Endothelial cell of umbilical vein (primary cell): ENCODE measurements around the gene SULT1E1. TPM values are rescaled to one million over a fixed set of nuclear protein-coding genes. Genes with fewer than 3 reads are reported as not detected.

Source experiments
- BruUV-seq: library from RNA; stranded (reverse); fragments of 400-500 nt; replicated peaks from 2 replicates; lab custom pipeline; 2021; lab: Mats Ljungman, UMichigan
- CTCF ChIA-PET: fragments of 300-600, 350-600 bp; sonication (Branson Sonifier 250); formaldehyde crosslinking; loops from one replicate; lab custom pipeline; 2021; ENCODE audit warnings: antibody characterized with exemption, inconsistent platforms; lab: Charles Lee
- POLR2A ChIA-PET: fragments of 300-600, 350-600 bp; sonication (Branson Sonifier 250); formaldehyde crosslinking; loops from one replicate; lab custom pipeline; 2021; ENCODE audit warnings: antibody characterized with exemption, inconsistent platforms; lab: Charles Lee
- DNase-seq: peaks from one replicate; pipeline ENCODE4 v3.0.0-alpha.2; 2011; ENCODE audit warnings: low read depth, low spot score
- FAIRE-seq: peaks from 2 replicates; lab custom pipeline; 2011; peaks lifted over from hg19 to GRCh38; lab: Jason Lieb, UNC
- H2AFZ ChIP-seq: 2 replicates; pipeline ENCODE4 v1.6.0; 2012; ENCODE audit warnings: low read depth, low read length, control low read depth, inconsistent platforms
- H3K27ac ChIP-seq: 2 replicates; pipeline ENCODE4 v1.5.1; 2011; ENCODE audit warnings: low read depth, mild to moderate bottlenecking, control low read depth, low read length, moderate library complexity; ENCODE audit not compliant: insufficient read depth
- H3K27me3 ChIP-seq, 2 experiments: 2 replicates each; pipeline versions ENCODE4 v1.6.0 to v1.6.1; 2011; ENCODE audit warnings: low read length in 2 of 2, mixed read lengths in 1 of 2; ENCODE audit not compliant: control insufficient read depth in 2 of 2, insufficient read depth in 2 of 2
- H3K36me3 ChIP-seq, 2 experiments: 2 replicates in 1 of 2; 3 replicates in 1 of 2; pipeline ENCODE4 v1.5.1; 2011; ENCODE audit warnings: low read length in 2 of 2, mild to moderate bottlenecking in 1 of 2, moderate library complexity in 1 of 2; ENCODE audit not compliant: control insufficient read depth in 2 of 2, insufficient read depth in 2 of 2; ENCODE audit errors: extremely low read depth in 1 of 2
- H3K4me1 ChIP-seq: 3 replicates; pipeline ENCODE4 v1.5.1; 2011; ENCODE audit warnings: mild to moderate bottlenecking, low read length; ENCODE audit not compliant: control insufficient read depth, insufficient read depth; ENCODE audit errors: extremely low read depth
- H3K4me2 ChIP-seq: 2 replicates; pipeline ENCODE4 v1.6.1; 2011; ENCODE audit warnings: low read length, control low read depth, mixed read lengths; ENCODE audit not compliant: insufficient read depth
- H3K4me3 ChIP-seq, 3 experiments: fragments of 200-600 bp in 1 of 3; sonication (generic), shearing (Covaris generic) in 1 of 3; replicated peaks in 1 of 3; 2 replicates each; pipeline ENCODE4 v1.5.1; 2011 to 2016; ENCODE audit warnings: control low read depth in 3 of 3, low read length in 3 of 3, mild to moderate bottlenecking in 2 of 3, inconsistent platforms in 1 of 3, low read depth in 1 of 3, moderate library complexity in 1 of 3; ENCODE audit not compliant: insufficient read depth in 1 of 3
- H3K79me2 ChIP-seq: 2 replicates; pipeline ENCODE4 v1.6.0; 2012; ENCODE audit warnings: low read length, inconsistent platforms; ENCODE audit not compliant: control insufficient read depth, insufficient read depth
- H3K9ac ChIP-seq: replicated peaks from 2 replicates; pipeline ENCODE3; 2011; ENCODE audit warnings: low read length, control low read depth; ENCODE audit not compliant: insufficient read depth; ENCODE audit errors: extremely low read depth
- H3K9me1 ChIP-seq: replicated peaks from 3 replicates; pipeline ENCODE4 v1.6.0; 2011; ENCODE audit warnings: mild to moderate bottlenecking, low read length; ENCODE audit not compliant: control insufficient read depth, insufficient read depth; ENCODE audit errors: extremely low read depth
- H3K9me3 ChIP-seq: replicated peaks from 2 replicates; pipeline ENCODE4 v1.5.1; 2012; ENCODE audit warnings: low read length, inconsistent platforms; ENCODE audit not compliant: control insufficient read depth, insufficient read depth
- H4K20me1 ChIP-seq: replicated peaks from 2 replicates; pipeline ENCODE3; 2011; ENCODE audit warnings: mild to moderate bottlenecking, low read length; ENCODE audit not compliant: control insufficient read depth, insufficient read depth; ENCODE audit errors: extremely low read depth
- EZH2 ChIP-seq: IDR thresholded peaks from 2 replicates; pipeline ENCODE4 v1.6.1; 2012; ENCODE audit warnings: borderline replicate concordance, low read depth, mild to moderate bottlenecking, moderate library complexity, low read length, inconsistent platforms; ENCODE audit not compliant: severe bottlenecking
- FOS ChIP-seq: IDR thresholded peaks from 2 replicates; pipeline ENCODE4 v1.6.1; 2011; ENCODE audit warnings: mild to moderate bottlenecking, low read length, moderate library complexity, borderline replicate concordance; ENCODE audit not compliant: insufficient read depth
- GATA2 ChIP-seq: IDR thresholded peaks from 2 replicates; pipeline ENCODE4 v1.7.0; 2011; ENCODE audit warnings: low read depth, mild to moderate bottlenecking, moderate library complexity, mixed read lengths, low read length; ENCODE audit not compliant: insufficient read length, insufficient read depth
- JUN ChIP-seq: IDR thresholded peaks from 2 replicates; pipeline ENCODE4 v1.6.1; 2011; ENCODE audit warnings: borderline replicate concordance, low read depth; ENCODE audit not compliant: insufficient read length, insufficient read depth
- MYC ChIP-seq: IDR thresholded peaks from one replicate; pipeline ENCODE4 v1.6.1; 2011; ENCODE audit warnings: mild to moderate bottlenecking, low read depth, low read length
- POLR2A ChIP-seq: IDR thresholded peaks from 2 replicates; pipeline ENCODE4 v1.6.1; 2012; ENCODE audit warnings: low read depth, mild to moderate bottlenecking, control low read depth, low read length
- POLR2AphosphoS5 ChIP-seq: IDR thresholded peaks from 2 replicates; pipeline ENCODE4 v1.6.1; 2012; ENCODE audit warnings: low read depth, mild to moderate bottlenecking, control low read depth, low read length, moderate library complexity; ENCODE audit not compliant: insufficient read depth
- dilution Hi-C: fragments of 300-500 bp; cut with MboI; formaldehyde crosslinking; loops from one replicate; pipeline ENCODE4 v1.15.0; 2019; ENCODE audit warnings: low sequenced_read_pairs; ENCODE audit not compliant: extremely low pct_ligation_motif_present
- intact Hi-C: fragments of 100-400 bp; cut with micrococcal nuclease; formaldehyde crosslinking; loops from one replicate; pipeline ENCODE4 v1.10.0; 2022
- polyA plus RNA-seq, 4 experiments: library from polyadenylated mRNA; depleted of rRNA in 3 of 4; stranded (reverse) in 3 of 4; unstranded in 1 of 4; fragments of >200 nt; gene quantifications; 2 replicates each; pipeline versions ENCODE4 v1.2.1 to v1.2.3, GENCODE V29; 2011 to 2012; ENCODE audit warnings: missing spikeins in 1 of 4
- total RNA-seq: library from RNA; stranded (reverse); gene quantifications from 2 replicates; pipeline ENCODE4 v1.2.3, GENCODE V29; 2021
- TF ChIP-seq, protein P1 (sequence below), 2 donors: IDR thresholded peaks; 1 replicate in 1 of 2; 2 replicates in 1 of 2; pipeline ENCODE4 v1.5.1; 2011; ENCODE audit warnings: low read length in 2 of 2, mild to moderate bottlenecking in 2 of 2, moderate library complexity in 2 of 2, control low read depth in 1 of 2, inconsistent platforms in 1 of 2, low read depth in 1 of 2; ENCODE audit not compliant: insufficient read depth in 1 of 2; ENCODE audit errors: extremely low read depth in 1 of 2
- TF ChIP-seq, protein P2 (sequence below): IDR thresholded peaks from 2 replicates; pipeline ENCODE4 v1.6.1; 2011; ENCODE audit not compliant: insufficient read depth, insufficient read length

The SULT1E1 gene
- total and polyA plus RNA-seq, 2 donors (not counting 3 experiments of a cell fraction or from before 2014, with no cell fraction given) = 25.8 to 34.5 TPM

DNA sequence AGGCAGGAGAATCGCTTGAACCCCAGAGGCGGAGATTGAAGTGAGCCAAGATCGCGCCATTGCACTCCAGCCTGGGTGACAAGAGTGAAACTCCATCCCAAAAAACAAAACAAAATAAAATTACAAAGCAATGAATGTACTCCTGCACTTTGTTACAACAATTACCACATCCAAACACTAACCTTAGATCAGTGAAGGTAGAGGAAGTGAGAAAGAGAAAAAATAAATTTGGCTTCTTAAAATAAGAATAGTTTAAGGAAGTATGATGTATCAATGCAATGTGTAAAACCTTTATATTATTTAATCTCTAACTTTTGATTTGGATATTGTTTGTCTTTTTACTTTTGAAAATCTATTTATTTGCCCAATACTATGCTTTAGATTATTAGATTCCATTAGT lies 49.2 kb upstream of the SULT1E1 start:
- no peaks in the 10 kb centered on the region for H3K79me2 ChIP-seq
- no peak overlapping the region for H3K4me2 ChIP-seq
- FAIRE-seq (no peak), DNase-seq (no peak)
- H3K27ac ChIP-seq = no peak overlapping the region
- intact Hi-C loops (no loop called here), dilution Hi-C loops (no loop called here)
- no peaks in the 10 kb centered on the region for H3K9me1 ChIP-seq
- no peak overlapping the region for H3K4me3 ChIP-seq
- H3K4me1 ChIP-seq = no peaks in the 10 kb centered on the region
- no peak overlapping the region for H2AFZ ChIP-seq
- H3K9ac ChIP-seq = no peak overlapping the region
- no peaks in the 10 kb centered on the region for H3K9me3 ChIP-seq
- no peak for TF ChIP-seq POLR2AphosphoS5
- TF ChIP-seq MYC = no peak
- TF ChIP-seq EZH2 = no peak
- no peak for TF ChIP-seq JUN
- TF ChIP-seq GATA2 = no peak
- TF ChIP-seq, protein P1, sequence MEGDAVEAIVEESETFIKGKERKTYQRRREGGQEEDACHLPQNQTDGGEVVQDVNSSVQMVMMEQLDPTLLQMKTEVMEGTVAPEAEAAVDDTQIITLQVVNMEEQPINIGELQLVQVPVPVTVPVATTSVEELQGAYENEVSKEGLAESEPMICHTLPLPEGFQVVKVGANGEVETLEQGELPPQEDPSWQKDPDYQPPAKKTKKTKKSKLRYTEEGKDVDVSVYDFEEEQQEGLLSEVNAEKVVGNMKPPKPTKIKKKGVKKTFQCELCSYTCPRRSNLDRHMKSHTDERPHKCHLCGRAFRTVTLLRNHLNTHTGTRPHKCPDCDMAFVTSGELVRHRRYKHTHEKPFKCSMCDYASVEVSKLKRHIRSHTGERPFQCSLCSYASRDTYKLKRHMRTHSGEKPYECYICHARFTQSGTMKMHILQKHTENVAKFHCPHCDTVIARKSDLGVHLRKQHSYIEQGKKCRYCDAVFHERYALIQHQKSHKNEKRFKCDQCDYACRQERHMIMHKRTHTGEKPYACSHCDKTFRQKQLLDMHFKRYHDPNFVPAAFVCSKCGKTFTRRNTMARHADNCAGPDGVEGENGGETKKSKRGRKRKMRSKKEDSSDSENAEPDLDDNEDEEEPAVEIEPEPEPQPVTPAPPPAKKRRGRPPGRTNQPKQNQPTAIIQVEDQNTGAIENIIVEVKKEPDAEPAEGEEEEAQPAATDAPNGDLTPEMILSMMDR (IDR thresholded peaks at IDR 0.05; ENCODE audit: extremely low read depth in 1 of 2, insufficient read depth in 1 of 2, low read depth in 1 of 2, low read length in 2 of 2) = no peak
- TF ChIP-seq, protein P2, sequence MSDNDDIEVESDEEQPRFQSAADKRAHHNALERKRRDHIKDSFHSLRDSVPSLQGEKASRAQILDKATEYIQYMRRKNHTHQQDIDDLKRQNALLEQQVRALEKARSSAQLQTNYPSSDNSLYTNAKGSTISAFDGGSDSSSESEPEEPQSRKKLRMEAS = no peak
- no peak for TF ChIP-seq POLR2A
- no peak for TF ChIP-seq FOS
- no peaks in the 10 kb centered on the region for H3K36me3 ChIP-seq
- no peaks in the 10 kb centered on the region for H4K20me1 ChIP-seq
- POLR2A ChIA-PET = no interaction called here
- H3K27me3 ChIP-seq = no peaks in the 10 kb centered on the region
- BruUV-seq = no TSS peak
- CTCF ChIA-PET = no interaction called here
